Dermis microvascular lymphatic vessel endothelial cell (primary cell): Measurements from ENCODE around the gene IL10RA. TPM values are rescaled to one million over a fixed set of nuclear protein-coding genes. Genes with fewer than 3 reads are reported as not detected.

Experiments used
- DNase-seq, 2 donors: peaks; one replicate each; pipeline versions ENCODE4 v3.0.0 to v3.0.0-alpha.2; 2010; ENCODE audit warnings: low read depth in 2 of 2
- total RNA-seq: library from RNA; depleted of rRNA; stranded (reverse); fragments of >200 nt; gene quantifications from 2 replicates; pipeline ENCODE4 v1.2.1, GENCODE V29; 2014

IL10RA gene
- total RNA-seq, 1 donor from 2014 or later, result not detected

GRCh38 chr11:117992136-117992535 is 5.9 kb downstream of the IL10RA start:
- DNase-seq, result no peak

- no peak for DNase-seq
These were observed 6.4 kb downstream of the IL10RA start for GRCh38 chr11:117992620-117993019.

- DNase-seq, result no peak
These were observed 8.0 kb downstream of the IL10RA start for GRCh38 chr11:117993988-117994745.

- DNase-seq, result no peak
These were observed 9.3 kb downstream of the IL10RA start for GRCh38 chr11:117995472-117995871.

GRCh38 chr11:117996058-117996457 is 9.9 kb downstream of the IL10RA start:
- DNase-seq, result no peak

GRCh38 chr11:117997406-117997805 is 11.2 kb downstream of the IL10RA start:
- no peak for DNase-seq

GRCh38 chr11:117997823-117998579 is 11.8 kb downstream of the IL10RA start:
- no peak for DNase-seq

GRCh38 chr11:117998664-117999353 is 12.6 kb downstream of the IL10RA start:
- DNase-seq, result no peak

- DNase-seq, result no peak
These were observed 13.3 kb downstream of the IL10RA start for GRCh38 chr11:117999354-117999993.

- DNase-seq, result no peak
These were observed 14.1 kb downstream of the IL10RA start for GRCh38 chr11:118000067-118000849.

GRCh38 chr11:118000850-118001228 is 14.6 kb downstream of the IL10RA start:
- no peak for DNase-seq

- no peak for DNase-seq
These were observed 15.3 kb downstream of the IL10RA start for GRCh38 chr11:118001494-118001971.

- DNase-seq, result no peak
These were observed 15.9 kb downstream of the IL10RA start for GRCh38 chr11:118002010-118002540.

- no peak for DNase-seq
These were observed 16.6 kb downstream of the IL10RA start for GRCh38 chr11:118002541-118003423.

GRCh38 chr11:118003456-118003855 is 17.3 kb downstream of the IL10RA start:
- no peak for DNase-seq

GRCh38 chr11:118004543-118005223 is 18.5 kb downstream of the IL10RA start:
- no peak for DNase-seq

- no peak for DNase-seq
These were observed 19.3 kb downstream of the IL10RA start for GRCh38 chr11:118005224-118006152.

GRCh38 chr11:118006153-118006534 is 19.9 kb downstream of the IL10RA start:
- no peak for DNase-seq
